HepG2 (cell line): ENCODE measurements around the gene SAC3D1. TPM values are rescaled to one million over a fixed set of nuclear protein-coding genes. Genes with fewer than 3 reads are reported as not detected.

Experiments used
- CBX5 ChIP-seq: sonication (generic); formaldehyde crosslinking; IDR thresholded peaks from 2 replicates; pipeline ENCODE4 v1.4.0; 2020; ENCODE audit warnings: missing genetic modification reagents, borderline replicate concordance
- CEBPG ChIP-seq: IDR thresholded peaks from 2 replicates; pipeline ENCODE4 v1.6.1; 2016
- DMAP1 ChIP-seq: IDR thresholded peaks from 2 replicates; pipeline ENCODE4 v1.6.1; 2016
- FOXO1 ChIP-seq: sonication (generic); formaldehyde crosslinking; IDR thresholded peaks from 2 replicates; pipeline ENCODE4 v1.4.0; 2020; ENCODE audit warnings: missing genetic modification reagents
- JUNB ChIP-seq: sonication (generic); formaldehyde crosslinking; IDR thresholded peaks from 2 replicates; pipeline ENCODE4 v1.8.0; 2022; ENCODE audit warnings: missing genetic modification reagents, mild to moderate bottlenecking, borderline replicate concordance
- KAT8 ChIP-seq: IDR thresholded peaks from 2 replicates; pipeline ENCODE4 v1.6.1; 2016; ENCODE audit warnings: missing genetic modification reagents, missing compliant biosample characterization
- KDM2A ChIP-seq: sonication (generic); formaldehyde crosslinking; IDR thresholded peaks from 2 replicates; pipeline ENCODE4 v1.4.0; 2020; ENCODE audit warnings: low read depth, missing genetic modification reagents, borderline replicate concordance
- KLF11 ChIP-seq: IDR thresholded peaks from 2 replicates; pipeline ENCODE4 v1.6.1; 2016; ENCODE audit warnings: missing compliant biosample characterization
- MATR3 ChIP-seq: sonication (generic); formaldehyde crosslinking; IDR thresholded peaks from 2 replicates; pipeline ENCODE4 v1.4.0; 2020; ENCODE audit warnings: missing genetic modification reagents
- ZNF3 ChIP-seq: IDR thresholded peaks from 2 replicates; pipeline ENCODE4 v1.7.0; 2017; ENCODE audit warnings: inconsistent platforms
- ZNF589 ChIP-seq: sonication (generic); formaldehyde crosslinking; conservative IDR thresholded peaks from 2 replicates; pipeline ENCODE4 v1.8.0; 2022; ENCODE audit warnings: mild to moderate bottlenecking, moderate library complexity, missing genetic modification reagents
- ZNF605 ChIP-seq: sonication (generic); formaldehyde crosslinking; IDR thresholded peaks from 2 replicates; pipeline ENCODE4 v1.8.0; 2022; ENCODE audit warnings: mild to moderate bottlenecking, missing genetic modification reagents
- ZNF879 ChIP-seq: sonication (generic); formaldehyde crosslinking; IDR thresholded peaks from 2 replicates; pipeline ENCODE4 v1.8.1; 2023; ENCODE audit warnings: missing genetic modification reagents
- polyA plus RNA-seq, 8 experiments: library from polyadenylated mRNA; depleted of rRNA in 3 of 8; stranded (reverse) in 7 of 8; unstranded in 1 of 8; fragments of >200 nt; fragmentation: Illumina TruSeq in 4 of 8; extraction: Trizol in 4 of 8; gene quantifications; 2 replicates each; pipeline versions ENCODE4 v1.2.1 to v1.2.3, GENCODE V29; 2011 to 2016; ENCODE audit warnings: low read depth in 4 of 8, missing spikeins in 1 of 8, mixed read lengths in 1 of 8; ENCODE audit not compliant: insufficient read depth in 1 of 8
- total RNA-seq, 5 experiments: library from RNA; depleted of rRNA; stranded (reverse); fragments of >200 nt; fragmentation: Illumina TruSeq; extraction: Trizol; gene quantifications; 2 replicates each; pipeline ENCODE4 v1.2.3, GENCODE V29; 2016; ENCODE audit warnings: low read depth in 1 of 5
- TF ChIP-seq, protein P1 (sequence below): sonication (generic); formaldehyde crosslinking; IDR thresholded peaks from 2 replicates; pipeline ENCODE4 v1.4.0; 2020; ENCODE audit warnings: missing genetic modification reagents
- TF ChIP-seq, protein P2 (sequence below): sonication (generic); formaldehyde crosslinking; IDR thresholded peaks from 2 replicates; pipeline ENCODE4 v1.8.0; 2023; ENCODE audit warnings: mild to moderate bottlenecking, missing genetic modification reagents
- TF ChIP-seq, protein P3 (sequence below): IDR thresholded peaks from 2 replicates; pipeline ENCODE4 v1.6.1; 2016; ENCODE audit warnings: missing genetic modification reagents, missing compliant biosample characterization
- TF ChIP-seq, protein P4 (sequence below): sonication (generic); formaldehyde crosslinking; IDR thresholded peaks from 2 replicates; pipeline ENCODE4 v1.8.1; 2023; ENCODE audit warnings: mild to moderate bottlenecking, missing genetic modification reagents
- TF ChIP-seq, protein P5 (sequence below): sonication (generic); formaldehyde crosslinking; IDR thresholded peaks from 2 replicates; pipeline ENCODE4 v1.8.1; 2022; ENCODE audit warnings: mild to moderate bottlenecking, missing genetic modification reagents
- TF ChIP-seq, protein P6 (sequence below): sonication (generic); formaldehyde crosslinking; IDR thresholded peaks from 2 replicates; pipeline ENCODE4 v1.4.0; 2020; ENCODE audit warnings: missing genetic modification reagents, mild to moderate bottlenecking, borderline replicate concordance
- TF ChIP-seq, protein P7 (sequence below): sonication (generic); formaldehyde crosslinking; IDR thresholded peaks from 2 replicates; pipeline ENCODE4 v1.4.0; 2020; ENCODE audit warnings: low read depth, mild to moderate bottlenecking, missing genetic modification reagents

The SAC3D1 gene
- total and polyA plus RNA-seq, 2 of the 13 experiments (the other 11 are each of a cell fraction or from before 2014, with no cell fraction given): 7.4 to 36.3 TPM

DNA sequence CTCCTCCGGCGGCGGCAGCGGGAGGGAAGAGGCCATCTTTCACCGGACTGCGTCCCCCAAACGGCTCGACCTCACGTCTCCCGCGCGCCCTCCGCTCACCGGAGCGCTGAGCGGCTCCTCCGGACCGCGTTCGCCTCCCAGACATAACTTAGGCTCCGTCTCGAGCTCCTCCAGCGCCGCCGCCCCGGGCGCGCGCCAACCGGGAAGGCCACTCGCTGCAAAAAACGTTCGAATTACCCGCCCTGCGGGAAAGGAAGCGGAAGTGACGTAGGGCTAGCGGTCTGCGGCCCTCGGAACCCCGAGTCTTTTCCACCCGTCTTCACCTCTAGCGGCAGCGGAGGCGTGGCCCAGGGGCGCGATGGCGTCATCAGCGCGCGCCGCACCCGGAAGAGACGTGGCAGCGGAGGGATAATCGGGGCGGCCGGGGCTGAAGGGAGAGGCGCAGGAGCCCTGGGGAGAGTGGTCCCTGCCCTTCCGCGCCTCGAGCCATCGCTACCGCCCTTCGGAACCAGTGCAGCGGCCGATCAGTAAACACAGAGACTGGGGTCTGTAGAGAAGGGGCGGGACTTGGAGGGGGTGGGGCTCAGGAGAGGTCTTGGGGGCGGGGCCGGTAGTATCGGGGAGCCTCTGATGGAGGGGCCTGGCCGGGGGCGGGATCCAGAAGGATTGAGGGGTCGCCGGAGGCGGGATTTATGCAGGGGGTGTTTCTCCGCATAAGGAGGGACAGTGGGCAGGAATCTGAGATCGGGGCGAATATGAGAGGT, 43.0 kb downstream of the SAC3D1 start, which contains the start of the genes CDCA5 and ZFPL1 (continued):
- TF ChIP-seq, protein P1, sequence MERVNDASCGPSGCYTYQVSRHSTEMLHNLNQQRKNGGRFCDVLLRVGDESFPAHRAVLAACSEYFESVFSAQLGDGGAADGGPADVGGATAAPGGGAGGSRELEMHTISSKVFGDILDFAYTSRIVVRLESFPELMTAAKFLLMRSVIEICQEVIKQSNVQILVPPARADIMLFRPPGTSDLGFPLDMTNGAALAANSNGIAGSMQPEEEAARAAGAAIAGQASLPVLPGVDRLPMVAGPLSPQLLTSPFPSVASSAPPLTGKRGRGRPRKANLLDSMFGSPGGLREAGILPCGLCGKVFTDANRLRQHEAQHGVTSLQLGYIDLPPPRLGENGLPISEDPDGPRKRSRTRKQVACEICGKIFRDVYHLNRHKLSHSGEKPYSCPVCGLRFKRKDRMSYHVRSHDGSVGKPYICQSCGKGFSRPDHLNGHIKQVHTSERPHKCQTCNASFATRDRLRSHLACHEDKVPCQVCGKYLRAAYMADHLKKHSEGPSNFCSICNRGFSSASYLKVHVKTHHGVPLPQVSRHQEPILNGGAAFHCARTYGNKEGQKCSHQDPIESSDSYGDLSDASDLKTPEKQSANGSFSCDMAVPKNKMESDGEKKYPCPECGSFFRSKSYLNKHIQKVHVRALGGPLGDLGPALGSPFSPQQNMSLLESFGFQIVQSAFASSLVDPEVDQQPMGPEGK (CRISPR knock-in tag): peak; percentile 59
- no peak for TF ChIP-seq ZNF879
- TF ChIP-seq KDM2A: peak; percentile 97
- TF ChIP-seq KLF11: peak; percentile 64
- TF ChIP-seq, protein P2, sequence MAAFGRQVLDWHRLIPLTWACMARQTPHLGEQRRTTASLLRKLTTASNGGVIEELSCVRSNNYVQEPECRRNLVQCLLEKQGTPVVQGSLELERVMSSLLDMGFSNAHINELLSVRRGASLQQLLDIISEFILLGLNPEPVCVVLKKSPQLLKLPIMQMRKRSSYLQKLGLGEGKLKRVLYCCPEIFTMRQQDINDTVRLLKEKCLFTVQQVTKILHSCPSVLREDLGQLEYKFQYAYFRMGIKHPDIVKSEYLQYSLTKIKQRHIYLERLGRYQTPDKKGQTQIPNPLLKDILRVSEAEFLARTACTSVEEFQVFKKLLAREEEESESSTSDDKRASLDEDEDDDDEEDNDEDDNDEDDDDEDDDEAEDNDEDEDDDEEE: 0 out of 2 replicates have a peak, but pooled peaks have one; percentile 76
- TF ChIP-seq ZNF589 (CRISPR knock-in tag): peak; percentile 91
- peak; percentile 99 for TF ChIP-seq KAT8 (CRISPR knock-in tag)
- TF ChIP-seq FOXO1 (CRISPR knock-in tag): peak; percentile 60; the same call in 1 of the 2 replicates
- TF ChIP-seq, protein P3, sequence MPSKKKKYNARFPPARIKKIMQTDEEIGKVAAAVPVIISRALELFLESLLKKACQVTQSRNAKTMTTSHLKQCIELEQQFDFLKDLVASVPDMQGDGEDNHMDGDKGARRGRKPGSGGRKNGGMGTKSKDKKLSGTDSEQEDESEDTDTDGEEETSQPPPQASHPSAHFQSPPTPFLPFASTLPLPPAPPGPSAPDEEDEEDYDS: peak; percentile 59; the same call in 1 of the 2 replicates
- TF ChIP-seq, protein P4, sequence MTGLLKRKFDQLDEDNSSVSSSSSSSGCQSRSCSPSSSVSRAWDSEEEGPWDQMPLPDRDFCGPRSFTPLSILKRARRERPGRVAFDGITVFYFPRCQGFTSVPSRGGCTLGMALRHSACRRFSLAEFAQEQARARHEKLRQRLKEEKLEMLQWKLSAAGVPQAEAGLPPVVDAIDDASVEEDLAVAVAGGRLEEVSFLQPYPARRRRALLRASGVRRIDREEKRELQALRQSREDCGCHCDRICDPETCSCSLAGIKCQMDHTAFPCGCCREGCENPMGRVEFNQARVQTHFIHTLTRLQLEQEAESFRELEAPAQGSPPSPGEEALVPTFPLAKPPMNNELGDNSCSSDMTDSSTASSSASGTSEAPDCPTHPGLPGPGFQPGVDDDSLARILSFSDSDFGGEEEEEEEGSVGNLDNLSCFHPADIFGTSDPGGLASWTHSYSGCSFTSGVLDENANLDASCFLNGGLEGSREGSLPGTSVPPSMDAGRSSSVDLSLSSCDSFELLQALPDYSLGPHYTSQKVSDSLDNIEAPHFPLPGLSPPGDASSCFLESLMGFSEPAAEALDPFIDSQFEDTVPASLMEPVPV: peak; percentile 83
- no peak for TF ChIP-seq ZNF3 (CRISPR knock-in tag)
- no peak for TF ChIP-seq MATR3 (CRISPR knock-in tag)
- peak; percentile 98 for TF ChIP-seq DMAP1
- TF ChIP-seq, protein P5, sequence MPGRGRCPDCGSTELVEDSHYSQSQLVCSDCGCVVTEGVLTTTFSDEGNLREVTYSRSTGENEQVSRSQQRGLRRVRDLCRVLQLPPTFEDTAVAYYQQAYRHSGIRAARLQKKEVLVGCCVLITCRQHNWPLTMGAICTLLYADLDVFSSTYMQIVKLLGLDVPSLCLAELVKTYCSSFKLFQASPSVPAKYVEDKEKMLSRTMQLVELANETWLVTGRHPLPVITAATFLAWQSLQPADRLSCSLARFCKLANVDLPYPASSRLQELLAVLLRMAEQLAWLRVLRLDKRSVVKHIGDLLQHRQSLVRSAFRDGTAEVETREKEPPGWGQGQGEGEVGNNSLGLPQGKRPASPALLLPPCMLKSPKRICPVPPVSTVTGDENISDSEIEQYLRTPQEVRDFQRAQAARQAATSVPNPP (CRISPR knock-in tag): 0 out of 2 replicates have a peak, but pooled peaks have one; percentile 44
- 0 out of 2 replicates have a peak, but pooled peaks have one; percentile 80 for TF ChIP-seq CBX5
- no peak; the same call in none of the 2 replicates for TF ChIP-seq CEBPG (CRISPR knock-in tag)
- TF ChIP-seq, protein P6, sequence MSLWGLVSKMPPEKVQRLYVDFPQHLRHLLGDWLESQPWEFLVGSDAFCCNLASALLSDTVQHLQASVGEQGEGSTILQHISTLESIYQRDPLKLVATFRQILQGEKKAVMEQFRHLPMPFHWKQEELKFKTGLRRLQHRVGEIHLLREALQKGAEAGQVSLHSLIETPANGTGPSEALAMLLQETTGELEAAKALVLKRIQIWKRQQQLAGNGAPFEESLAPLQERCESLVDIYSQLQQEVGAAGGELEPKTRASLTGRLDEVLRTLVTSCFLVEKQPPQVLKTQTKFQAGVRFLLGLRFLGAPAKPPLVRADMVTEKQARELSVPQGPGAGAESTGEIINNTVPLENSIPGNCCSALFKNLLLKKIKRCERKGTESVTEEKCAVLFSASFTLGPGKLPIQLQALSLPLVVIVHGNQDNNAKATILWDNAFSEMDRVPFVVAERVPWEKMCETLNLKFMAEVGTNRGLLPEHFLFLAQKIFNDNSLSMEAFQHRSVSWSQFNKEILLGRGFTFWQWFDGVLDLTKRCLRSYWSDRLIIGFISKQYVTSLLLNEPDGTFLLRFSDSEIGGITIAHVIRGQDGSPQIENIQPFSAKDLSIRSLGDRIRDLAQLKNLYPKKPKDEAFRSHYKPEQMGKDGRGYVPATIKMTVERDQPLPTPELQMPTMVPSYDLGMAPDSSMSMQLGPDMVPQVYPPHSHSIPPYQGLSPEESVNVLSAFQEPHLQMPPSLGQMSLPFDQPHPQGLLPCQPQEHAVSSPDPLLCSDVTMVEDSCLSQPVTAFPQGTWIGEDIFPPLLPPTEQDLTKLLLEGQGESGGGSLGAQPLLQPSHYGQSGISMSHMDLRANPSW (CRISPR knock-in tag): peak; percentile 68; the same call in 1 of the 2 replicates
- TF ChIP-seq JUNB (CRISPR knock-in tag): 0 out of 2 replicates have a peak, but pooled peaks have one; percentile 38
- TF ChIP-seq, protein P7, sequence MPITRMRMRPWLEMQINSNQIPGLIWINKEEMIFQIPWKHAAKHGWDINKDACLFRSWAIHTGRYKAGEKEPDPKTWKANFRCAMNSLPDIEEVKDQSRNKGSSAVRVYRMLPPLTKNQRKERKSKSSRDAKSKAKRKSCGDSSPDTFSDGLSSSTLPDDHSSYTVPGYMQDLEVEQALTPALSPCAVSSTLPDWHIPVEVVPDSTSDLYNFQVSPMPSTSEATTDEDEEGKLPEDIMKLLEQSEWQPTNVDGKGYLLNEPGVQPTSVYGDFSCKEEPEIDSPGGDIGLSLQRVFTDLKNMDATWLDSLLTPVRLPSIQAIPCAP (CRISPR knock-in tag): no peak
- TF ChIP-seq ZNF605 (CRISPR knock-in tag): peak; percentile 85
